ENCODE measurements around the gene CFAP74.

DNA sequence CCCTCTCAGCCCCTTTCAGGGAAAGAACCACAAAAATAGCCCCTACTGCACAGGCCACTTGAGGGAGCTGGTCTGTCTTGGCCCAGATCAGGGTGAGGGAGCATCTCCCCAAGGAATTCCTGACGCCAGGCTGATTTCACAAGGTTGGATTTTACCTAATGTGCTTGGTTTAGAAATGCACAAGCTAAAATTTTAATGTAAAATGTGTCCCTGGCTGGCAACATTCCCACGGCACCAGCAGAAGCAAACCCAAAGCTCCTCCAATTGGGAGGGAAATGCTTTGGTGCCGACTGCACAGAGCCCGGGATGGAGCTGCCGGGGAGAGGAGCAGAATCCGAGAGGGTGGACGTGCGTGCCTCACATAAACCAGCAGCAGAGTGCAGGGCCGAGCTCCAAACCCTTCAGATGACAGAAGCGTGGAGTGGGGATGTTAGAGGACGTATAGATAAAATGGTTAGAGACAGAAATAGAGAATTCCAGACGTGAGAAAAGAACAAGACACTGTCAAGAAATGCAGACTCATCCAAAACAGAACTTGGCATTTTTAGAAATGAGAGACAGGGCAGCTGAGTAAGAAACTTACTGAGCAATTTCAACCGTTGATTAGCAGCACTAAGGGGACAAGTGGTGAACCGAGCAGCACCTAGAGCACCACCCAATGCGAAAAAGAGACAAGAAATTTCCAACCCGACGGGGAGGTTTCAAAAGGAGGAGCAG lies 42.9 kb downstream of the CFAP74 start:
- TF ChIP-seq EP300 (conservative IDR thresholded peaks at IDR 0.05; ENCODE audit: poor library complexity, severe bottlenecking) (no peak), REST (IDR thresholded peaks at IDR 0.05; ENCODE audit: borderline replicate concordance) (no peak), POLR2AphosphoS5 (IDR thresholded peaks at IDR 0.05) (no peak), MXI1 (conservative IDR thresholded peaks at IDR 0.05; ENCODE audit: poor library complexity, severe bottlenecking) (no peak), TAF1 (IDR thresholded peaks at IDR 0.05; ENCODE audit: low read depth) (no peak), SMC3 (conservative IDR thresholded peaks at IDR 0.05; ENCODE audit: poor library complexity) (no peak), RAD21 (conservative IDR thresholded peaks at IDR 0.05) (no peak)
- TF ChIP-seq, protein P1, sequence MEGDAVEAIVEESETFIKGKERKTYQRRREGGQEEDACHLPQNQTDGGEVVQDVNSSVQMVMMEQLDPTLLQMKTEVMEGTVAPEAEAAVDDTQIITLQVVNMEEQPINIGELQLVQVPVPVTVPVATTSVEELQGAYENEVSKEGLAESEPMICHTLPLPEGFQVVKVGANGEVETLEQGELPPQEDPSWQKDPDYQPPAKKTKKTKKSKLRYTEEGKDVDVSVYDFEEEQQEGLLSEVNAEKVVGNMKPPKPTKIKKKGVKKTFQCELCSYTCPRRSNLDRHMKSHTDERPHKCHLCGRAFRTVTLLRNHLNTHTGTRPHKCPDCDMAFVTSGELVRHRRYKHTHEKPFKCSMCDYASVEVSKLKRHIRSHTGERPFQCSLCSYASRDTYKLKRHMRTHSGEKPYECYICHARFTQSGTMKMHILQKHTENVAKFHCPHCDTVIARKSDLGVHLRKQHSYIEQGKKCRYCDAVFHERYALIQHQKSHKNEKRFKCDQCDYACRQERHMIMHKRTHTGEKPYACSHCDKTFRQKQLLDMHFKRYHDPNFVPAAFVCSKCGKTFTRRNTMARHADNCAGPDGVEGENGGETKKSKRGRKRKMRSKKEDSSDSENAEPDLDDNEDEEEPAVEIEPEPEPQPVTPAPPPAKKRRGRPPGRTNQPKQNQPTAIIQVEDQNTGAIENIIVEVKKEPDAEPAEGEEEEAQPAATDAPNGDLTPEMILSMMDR (IDR thresholded peaks at IDR 0.05; ENCODE audit: poor library complexity, severe bottlenecking): no peak

Measured in neural cell (in vitro differentiated cells).